ENCODE data around the gene CCDC66. TPM values are rescaled to one million over a fixed set of nuclear protein-coding genes. Genes with fewer than 3 reads are reported as not detected.

Gene CCDC66
- total RNA-seq, 1 experiment from 2014 or later: 32.0 TPM

DNA sequence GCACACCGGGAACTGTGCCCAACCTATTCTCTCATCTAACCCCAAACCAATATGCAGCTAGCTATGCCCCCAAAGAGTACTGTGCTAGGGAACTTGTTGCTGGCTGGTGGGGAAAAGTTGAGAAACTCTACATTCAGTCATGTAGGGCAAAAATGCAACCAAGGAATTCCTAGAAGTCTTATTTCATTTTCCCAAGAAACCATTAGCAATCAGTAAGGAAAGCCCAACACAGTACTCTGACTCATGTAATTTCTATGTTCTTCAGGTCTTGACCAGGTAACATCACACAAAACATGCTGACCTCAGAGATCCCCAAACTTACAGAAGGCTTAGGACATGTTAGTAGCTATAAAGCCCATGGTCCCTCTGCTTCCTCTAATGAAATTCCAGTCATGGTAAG lies 74.0 kb downstream of the CCDC66 start:
- H3K4ac ChIP-seq (ENCODE audit: low read depth, low read length): no peak overlapping the region
- no peak overlapping the region for H4K5ac ChIP-seq (ENCODE audit: insufficient read length, low read depth, low read length)
- no peaks in the 10 kb centered on the region for H3K79me2 ChIP-seq (ENCODE audit: insufficient read depth, low read length)
- H4K8ac ChIP-seq (replicated peaks; ENCODE audit: insufficient read length, low read depth, low read length): no peak overlapping the region
- no peaks in the 10 kb centered on the region for H4K20me1 ChIP-seq (ENCODE audit: control insufficient read depth, insufficient read depth, insufficient read length)
- no peaks in the 10 kb centered on the region for H3K9me3 Mint-ChIP-seq
- no peak overlapping the region for H3K27ac Mint-ChIP-seq
- no peak for TF ChIP-seq CTCF (conservative IDR thresholded peaks at IDR 0.05)
- no peak overlapping the region for H3K18ac ChIP-seq (ENCODE audit: insufficient read length, low read depth, low read length)
- no peaks in the 10 kb centered on the region for H3K4me1 Mint-ChIP-seq
- no peak overlapping the region for H3T11ph ChIP-seq (ENCODE audit: low read length)
- no peak overlapping the region for H2BK15ac ChIP-seq (ENCODE audit: low read depth, low read length)
- H3K79me1 ChIP-seq (ENCODE audit: insufficient read depth, low read depth, low read length, poor library complexity, severe bottlenecking): no peaks in the 10 kb centered on the region
- no peak overlapping the region for H3K4me2 ChIP-seq (ENCODE audit: insufficient read depth, insufficient read length, low read length)
- no peak overlapping the region for H2BK12ac ChIP-seq (ENCODE audit: insufficient read length, low read depth, low read length)
- H3K27me3 Mint-ChIP-seq (ENCODE audit: low read depth): no peaks in the 10 kb centered on the region
- no peaks in the 10 kb centered on the region for H3K23me2 ChIP-seq (ENCODE audit: insufficient read length, low read depth, low read length, poor library complexity, severe bottlenecking)
- WGBS (ENCODE audit: extremely low coverage, insufficient read length, low lambda C conversion rate): no CpG with 5 or more reads among the region's 1 CpG
- H3K36me3 Mint-ChIP-seq (ENCODE audit: insufficient read depth in 1 of 3, low read depth in 3 of 3): peaks cover 8 to 48% (median 47%) of the 10 kb centered on the region in 3 experiments; a peak in 5 of 7 replicates
- H4K91ac ChIP-seq (ENCODE audit: insufficient read length, low read depth, low read length): no peak overlapping the region
- H2BK5ac ChIP-seq (ENCODE audit: insufficient read length, low read length): no peak overlapping the region
- no peak for DNase-seq
- no peak overlapping the region for H3K56ac ChIP-seq (ENCODE audit: insufficient read length, low read depth, low read length)
- no peak overlapping the region for H3K14ac ChIP-seq (ENCODE audit: insufficient read depth, low read length)
- H3K27me3 ChIP-seq (ENCODE audit: insufficient read depth, low read length): no peaks in the 10 kb centered on the region
- no peak overlapping the region for H3K23ac ChIP-seq (ENCODE audit: insufficient read length, low read depth, low read length)
- H3K9ac ChIP-seq (ENCODE audit: extremely low read depth, insufficient read length, low read length): no peak overlapping the region
- H2AFZ ChIP-seq (ENCODE audit: low read length): no peak overlapping the region
- no peak overlapping the region for H2BK20ac ChIP-seq (ENCODE audit: low read depth, low read length, poor library complexity, severe bottlenecking)
- no peak overlapping the region for H3K27ac ChIP-seq (ENCODE audit: insufficient read length, low read depth, low read length)
- H2BK120ac ChIP-seq (ENCODE audit: low read depth, low read length, poor library complexity, severe bottlenecking): no peak overlapping the region
- H3K4me1 ChIP-seq (ENCODE audit: insufficient read depth, low read length): no peaks in the 10 kb centered on the region
- H3K9me3 ChIP-seq (ENCODE audit: control insufficient read depth, low read depth, low read length): no peaks in the 10 kb centered on the region
- no peak overlapping the region for H2AK5ac ChIP-seq (ENCODE audit: insufficient read length, low read length)
- H3K4me3 Mint-ChIP-seq: no peak overlapping the region

Measured in H9 (cell line).